GM20000 (cell line): ENCODE data around the gene CKAP2L.

ENCODE experiments used
- DNase-seq: peaks from one replicate; pipeline ENCODE4 v3.0.0; 2012; ENCODE audit warnings: low spot score
- TF ChIP-seq, protein P1 (sequence below): IDR thresholded peaks from 2 replicates; pipeline ENCODE4 v1.5.1; 2012; ENCODE audit warnings: mild to moderate bottlenecking, control low read depth; ENCODE audit errors: extremely low read depth, missing control alignments

CKAP2L gene

DNA sequence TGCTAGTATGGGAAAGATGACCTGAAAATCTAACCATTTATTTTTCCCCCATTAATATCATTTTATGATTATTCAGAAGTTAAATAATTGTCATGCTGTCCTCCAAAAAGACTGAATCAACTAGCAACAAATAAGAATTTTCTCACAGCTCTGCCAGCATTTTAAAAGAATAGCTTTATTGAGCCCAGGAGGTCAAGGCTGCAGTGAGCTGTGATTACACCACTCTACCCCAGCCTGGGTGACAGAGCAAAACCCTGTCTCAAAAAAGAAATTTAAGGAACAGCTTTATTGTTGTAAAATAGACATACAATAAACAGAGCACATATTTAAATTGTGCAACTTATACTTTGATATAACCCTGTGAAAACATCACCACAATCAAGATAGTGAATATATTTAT, 44.7 kb upstream of the CKAP2L start:
- no peak for DNase-seq
- TF ChIP-seq, protein P1, sequence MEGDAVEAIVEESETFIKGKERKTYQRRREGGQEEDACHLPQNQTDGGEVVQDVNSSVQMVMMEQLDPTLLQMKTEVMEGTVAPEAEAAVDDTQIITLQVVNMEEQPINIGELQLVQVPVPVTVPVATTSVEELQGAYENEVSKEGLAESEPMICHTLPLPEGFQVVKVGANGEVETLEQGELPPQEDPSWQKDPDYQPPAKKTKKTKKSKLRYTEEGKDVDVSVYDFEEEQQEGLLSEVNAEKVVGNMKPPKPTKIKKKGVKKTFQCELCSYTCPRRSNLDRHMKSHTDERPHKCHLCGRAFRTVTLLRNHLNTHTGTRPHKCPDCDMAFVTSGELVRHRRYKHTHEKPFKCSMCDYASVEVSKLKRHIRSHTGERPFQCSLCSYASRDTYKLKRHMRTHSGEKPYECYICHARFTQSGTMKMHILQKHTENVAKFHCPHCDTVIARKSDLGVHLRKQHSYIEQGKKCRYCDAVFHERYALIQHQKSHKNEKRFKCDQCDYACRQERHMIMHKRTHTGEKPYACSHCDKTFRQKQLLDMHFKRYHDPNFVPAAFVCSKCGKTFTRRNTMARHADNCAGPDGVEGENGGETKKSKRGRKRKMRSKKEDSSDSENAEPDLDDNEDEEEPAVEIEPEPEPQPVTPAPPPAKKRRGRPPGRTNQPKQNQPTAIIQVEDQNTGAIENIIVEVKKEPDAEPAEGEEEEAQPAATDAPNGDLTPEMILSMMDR: no peak

DNA sequence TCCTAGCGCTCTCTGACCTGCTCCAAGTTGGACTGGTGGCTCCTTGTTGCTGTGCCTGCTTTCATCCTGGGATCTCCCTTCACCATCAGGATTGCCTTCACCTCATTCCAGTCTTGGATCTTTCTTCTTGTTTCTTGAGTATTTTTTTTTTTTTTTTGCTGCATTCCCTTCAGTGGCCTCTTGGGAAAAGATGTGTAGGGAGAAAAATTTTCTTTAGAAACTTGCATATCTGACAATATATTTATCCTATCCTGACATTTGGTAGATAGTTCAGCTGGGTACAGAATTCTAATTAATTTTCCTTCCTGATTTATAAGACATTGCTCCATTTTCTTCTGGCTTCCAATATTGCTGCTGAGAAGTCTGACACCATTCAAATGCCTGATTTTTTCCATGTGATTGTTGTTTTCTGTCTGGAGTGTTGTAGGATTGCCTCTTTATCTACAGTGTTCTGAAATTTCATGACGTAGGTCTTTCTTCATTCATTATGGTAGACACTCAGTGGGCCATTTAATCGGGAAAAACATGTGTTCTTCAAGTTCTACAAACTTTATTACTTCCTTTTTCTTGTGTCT, 42.9 kb upstream of the CKAP2L start:
- no peak for DNase-seq
- TF ChIP-seq, protein P1: no peak

DNA sequence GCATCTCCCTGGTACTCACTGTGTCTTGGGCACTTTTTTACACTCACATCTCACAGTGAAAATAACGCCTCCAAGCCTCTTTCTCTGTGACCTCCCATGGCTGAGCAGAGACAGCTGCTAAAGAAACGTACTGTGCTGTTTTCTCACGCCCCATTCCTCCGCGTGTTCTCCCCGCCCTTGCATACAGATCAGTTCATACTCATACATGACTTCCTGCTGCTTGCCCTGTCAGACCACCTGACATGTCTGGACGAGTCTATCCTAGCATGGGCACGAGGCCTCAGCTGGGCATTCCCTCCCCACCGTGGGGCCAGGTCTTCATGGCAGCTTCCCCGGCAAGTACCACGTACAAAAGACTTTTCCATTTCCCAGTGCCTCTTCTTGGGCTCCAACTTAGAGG, 41.1 kb upstream of the CKAP2L start:
- peak; percentile 45 for DNase-seq
- TF ChIP-seq, protein P1: no peak

DNA sequence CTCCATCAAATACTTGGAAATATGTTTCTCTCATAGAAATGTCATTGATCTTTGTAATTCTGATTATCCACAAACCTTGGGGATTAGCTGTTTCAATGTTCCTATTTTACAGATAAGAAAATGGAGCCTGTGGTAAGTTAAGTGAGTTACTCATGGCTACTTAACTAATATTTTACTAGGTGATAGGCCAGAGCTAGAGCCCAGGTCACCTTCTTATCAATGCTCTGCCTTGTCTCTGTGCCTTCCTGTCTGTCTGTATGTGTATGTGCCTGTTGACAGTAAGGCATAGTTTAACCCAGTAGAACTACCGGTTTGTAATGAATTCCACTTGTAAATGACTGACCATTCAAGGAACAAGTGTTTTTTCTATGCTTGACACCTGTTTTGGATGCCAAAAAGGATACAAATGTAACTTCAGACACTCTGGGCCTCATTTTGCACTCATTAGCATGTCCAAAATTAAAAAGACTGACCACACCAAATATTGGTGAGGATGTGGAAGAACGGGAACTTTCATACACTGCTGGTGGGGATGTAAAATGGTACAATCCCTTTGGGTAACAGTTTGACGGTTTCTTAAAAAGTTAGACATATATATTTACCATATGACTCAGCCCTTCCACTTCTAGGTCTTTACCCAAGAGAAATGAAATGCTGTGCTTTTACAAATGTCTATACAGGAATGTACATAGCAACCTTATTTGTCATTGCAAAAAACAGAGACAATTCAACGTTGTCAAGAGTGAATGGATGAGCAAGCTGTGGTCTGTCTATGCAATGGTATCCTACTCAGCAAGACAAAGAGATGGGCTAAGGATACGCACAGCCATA, 39.5 kb upstream of the CKAP2L start:
- peak; percentile 16 for DNase-seq
- TF ChIP-seq, protein P1: no peak

DNA sequence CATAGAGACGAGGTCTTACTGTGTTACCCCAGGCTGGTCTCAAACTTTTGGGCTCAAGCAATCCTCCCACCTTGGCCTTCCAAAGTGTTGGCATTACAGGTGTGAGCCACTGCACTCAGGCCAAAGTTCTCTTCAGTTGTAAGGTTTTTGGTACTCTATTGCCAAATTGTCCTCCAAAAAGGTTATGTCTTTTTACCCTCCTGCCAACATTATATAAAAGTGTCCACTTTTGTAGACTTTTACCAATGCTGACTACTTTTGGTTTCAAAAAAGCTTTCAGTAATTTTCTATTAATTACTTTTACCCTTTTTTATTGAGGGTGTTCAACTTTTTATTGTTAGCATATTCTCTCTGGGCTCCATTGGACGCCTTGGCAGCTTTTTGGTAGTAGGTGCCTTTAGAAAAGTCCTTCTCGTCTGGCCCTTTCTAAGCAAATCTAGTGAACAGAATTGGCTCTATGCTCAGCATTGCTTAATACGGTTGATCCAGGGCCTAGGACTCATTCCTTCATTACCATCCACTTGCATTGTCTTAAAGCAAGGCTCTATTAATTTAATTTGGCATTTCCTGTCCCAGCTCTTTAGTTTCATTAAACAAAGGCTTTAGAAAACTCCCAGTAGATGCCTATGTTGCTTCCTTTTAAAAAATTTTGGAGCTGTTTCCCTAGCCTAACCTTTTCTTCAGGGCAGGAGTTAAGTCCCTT, 36.6 kb upstream of the CKAP2L start:
- no peak for DNase-seq
- TF ChIP-seq, protein P1: no peak

DNA sequence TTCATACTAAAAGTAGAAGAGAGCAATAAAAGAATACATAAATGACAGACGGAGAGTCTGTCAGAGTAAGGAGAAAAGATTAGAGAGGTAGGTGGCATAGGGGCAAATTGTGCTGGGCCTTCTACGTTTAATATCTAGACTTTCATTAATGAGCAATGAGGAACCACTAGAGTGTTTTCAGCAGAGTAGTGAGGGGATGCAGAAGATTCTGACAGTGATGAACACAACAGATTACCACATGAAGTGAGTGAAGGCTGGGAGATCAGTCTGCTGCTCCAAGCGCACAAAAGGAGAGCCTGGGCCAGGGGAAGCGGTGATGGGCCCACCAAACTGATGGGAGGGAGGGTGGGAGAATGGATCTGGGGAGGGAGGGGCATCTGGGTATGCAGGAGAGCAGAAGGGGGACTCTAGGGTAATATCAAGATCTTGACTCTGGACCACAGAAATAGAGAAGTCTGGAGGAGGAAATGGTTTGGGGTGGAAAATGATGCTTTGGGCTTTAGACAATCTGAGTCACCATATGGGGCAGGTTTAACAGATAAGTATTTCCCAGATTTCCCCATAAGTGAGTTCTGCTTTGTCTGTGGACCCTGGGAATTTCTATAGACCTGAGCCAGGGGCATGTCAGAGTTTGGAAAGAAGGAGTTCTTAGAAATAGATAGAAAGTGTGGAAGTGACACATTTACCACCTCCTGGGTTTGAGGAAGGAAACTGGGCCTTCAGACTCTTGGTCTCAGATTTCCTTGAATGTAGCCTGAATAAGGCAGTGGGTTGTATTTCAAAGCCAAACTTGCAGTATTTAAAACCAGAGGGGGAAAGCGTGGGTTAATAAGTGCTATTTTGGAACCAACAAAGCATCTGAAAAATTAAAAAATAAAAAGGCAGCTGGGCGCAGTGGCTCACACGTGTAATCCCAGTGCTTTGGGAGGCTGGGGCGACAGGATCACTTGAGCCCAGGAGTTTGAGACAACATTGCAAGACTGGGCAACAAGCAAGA, 34.9 kb upstream of the CKAP2L start:
- DNase-seq: no peak
- TF ChIP-seq, protein P1: no peak
